ENCODE results near the gene DPYD.

DPYD gene

GRCh38 chr1:97920832-97921571 is at the start of gene DPYD:
Gene DPYD, minus strand, starts transcription at chr1:97921034. Its CDS starts 112 bp downstream, at chr1:97920922.
- peak; percentile 65 to 78 (median 67) for DNase-seq (ENCODE audit: low read depth in 2 of 3, low spot score in 1 of 3)

GRCh38 chr1:97960470-97960869 is 39.6 kb upstream of the DPYD start:
- no peak for DNase-seq (ENCODE audit: low read depth in 2 of 3, low spot score in 1 of 3)

- no peak for DNase-seq (ENCODE audit: low read depth in 2 of 3, low spot score in 1 of 3)
Observed at GRCh38 chr1:97947695-97948094, 26.9 kb upstream of the DPYD start.

DNA sequence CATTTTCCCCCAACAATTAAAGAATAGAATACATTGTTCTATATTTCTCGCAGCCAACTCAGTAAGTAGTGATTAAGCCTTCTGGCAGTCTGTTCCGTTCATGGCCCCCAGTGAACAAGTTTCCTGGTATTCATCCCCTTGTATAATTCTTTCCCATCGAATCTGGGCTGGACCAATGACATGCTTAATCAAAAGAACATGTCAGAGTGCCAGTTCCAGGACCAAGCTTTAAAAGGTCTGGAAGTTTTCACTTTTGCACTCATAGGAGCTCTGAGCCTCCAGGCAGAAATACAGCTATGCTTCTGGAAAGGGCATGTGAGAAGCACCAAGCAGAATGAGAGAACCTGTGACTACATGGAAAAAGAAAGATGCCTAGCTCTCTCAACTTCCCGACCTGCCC is 22.5 kb upstream of the DPYD start:
- DNase-seq (ENCODE audit: low read depth in 2 of 3, low spot score in 1 of 3), result no peak

DNA sequence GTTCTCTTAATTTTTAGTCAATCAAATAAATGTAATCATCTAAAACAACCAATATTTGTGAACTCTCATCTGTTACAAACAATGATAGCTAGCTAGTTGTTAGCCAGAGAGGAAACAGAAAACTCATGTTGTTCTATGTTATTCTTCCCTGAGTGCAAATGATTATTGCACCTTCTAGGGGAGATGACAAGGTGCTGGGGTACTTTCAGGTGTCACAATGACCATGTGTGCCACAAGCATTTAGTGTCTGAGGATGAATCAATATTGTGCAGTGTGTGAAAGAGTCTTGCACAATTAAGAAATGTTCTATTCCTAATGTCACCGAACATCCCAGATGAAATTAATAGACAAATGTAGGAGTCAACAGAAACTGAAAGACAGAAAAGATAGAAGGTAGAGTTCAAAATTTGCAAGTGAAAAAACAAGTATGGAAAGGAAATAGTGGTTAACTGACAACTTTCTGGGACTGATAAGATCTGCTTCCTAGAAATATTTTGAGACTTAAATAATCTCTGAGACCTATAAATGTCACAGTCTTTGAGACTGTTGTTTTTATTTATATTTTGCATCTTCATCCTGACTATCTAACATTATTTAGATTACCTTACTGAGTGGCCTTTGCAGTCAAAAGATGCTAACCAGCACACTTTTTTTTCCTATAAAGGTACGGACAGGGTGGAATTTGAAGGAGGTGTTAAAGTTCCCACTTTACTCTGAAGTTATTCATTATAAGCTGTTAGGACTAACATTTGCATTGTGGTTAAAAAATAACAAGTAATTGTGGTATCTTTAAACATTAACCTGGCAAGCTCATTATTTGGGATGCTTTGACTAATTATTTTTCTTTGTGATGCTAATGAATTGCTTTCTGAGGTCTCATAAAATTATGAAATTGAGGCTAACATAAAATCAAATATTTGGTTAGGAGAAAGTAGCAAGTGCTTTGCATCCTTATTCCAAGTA is 21.6 kb upstream of the DPYD start:
- no peak for DNase-seq (ENCODE audit: low read depth in 2 of 3, low spot score in 1 of 3)

- no peak for DNase-seq (ENCODE audit: low read depth in 2 of 3, low spot score in 1 of 3)
Observed at GRCh38 chr1:97938285-97938642, 17.4 kb upstream of the DPYD start.

GRCh38 chr1:97936976-97937375 is 16.1 kb upstream of the DPYD start:
- no peak for DNase-seq (ENCODE audit: low read depth in 2 of 3, low spot score in 1 of 3)

GRCh38 chr1:97934491-97934890 is 13.7 kb upstream of the DPYD start:
- DNase-seq (ENCODE audit: low read depth in 2 of 3, low spot score in 1 of 3), result no peak

GRCh38 chr1:97929874-97930851 is 9.3 kb upstream of the DPYD start:
- no peak for DNase-seq (ENCODE audit: low read depth in 2 of 3, low spot score in 1 of 3)

GRCh38 chr1:97926017-97926708 is 5.3 kb upstream of the DPYD start:
- no peak for DNase-seq (ENCODE audit: low read depth in 2 of 3, low spot score in 1 of 3)

GRCh38 chr1:97925151-97925550 is 4.3 kb upstream of the DPYD start:
- DNase-seq (ENCODE audit: low read depth in 2 of 3, low spot score in 1 of 3), result no peak

GRCh38 chr1:97923811-97924210 is 3.0 kb upstream of the DPYD start:
- DNase-seq (ENCODE audit: low read depth in 2 of 3, low spot score in 1 of 3), result no peak

- DNase-seq (ENCODE audit: low read depth in 2 of 3, low spot score in 1 of 3), result no peak
Observed at GRCh38 chr1:97920276-97920831, 480 bp downstream of the DPYD start.

DNA sequence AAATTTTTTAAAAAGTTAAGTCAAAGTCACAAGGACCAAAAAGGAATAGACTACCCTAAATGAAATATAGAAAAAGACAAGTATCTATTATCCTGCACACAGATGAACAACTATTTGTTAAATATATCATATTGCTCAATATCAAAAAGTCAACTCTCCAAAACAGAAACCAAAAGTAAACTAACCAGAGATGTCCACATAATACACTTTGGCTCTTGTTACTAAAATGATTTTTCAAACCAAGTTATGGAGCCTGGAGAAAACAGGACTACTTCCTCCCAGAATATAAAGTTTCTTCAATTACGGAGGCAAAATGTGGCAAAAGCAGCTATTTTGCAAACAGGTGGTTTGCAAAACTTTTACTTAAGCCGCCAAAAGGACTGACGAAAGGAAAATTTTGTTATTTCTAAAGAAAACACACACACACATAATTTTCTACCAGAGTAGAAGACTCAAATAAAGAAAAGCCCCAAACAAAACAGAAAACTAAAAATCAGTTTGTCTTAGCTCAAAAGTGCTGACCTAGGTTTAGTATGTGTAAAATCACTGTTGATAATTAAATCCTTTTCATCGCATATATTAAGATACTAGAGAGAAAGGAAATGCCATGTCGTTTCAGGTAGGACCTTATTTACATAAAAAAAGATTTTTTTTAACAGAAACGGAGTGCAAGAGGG is 1.1 kb downstream of the DPYD start:
- no peak for DNase-seq (ENCODE audit: low read depth in 2 of 3, low spot score in 1 of 3)

DNA sequence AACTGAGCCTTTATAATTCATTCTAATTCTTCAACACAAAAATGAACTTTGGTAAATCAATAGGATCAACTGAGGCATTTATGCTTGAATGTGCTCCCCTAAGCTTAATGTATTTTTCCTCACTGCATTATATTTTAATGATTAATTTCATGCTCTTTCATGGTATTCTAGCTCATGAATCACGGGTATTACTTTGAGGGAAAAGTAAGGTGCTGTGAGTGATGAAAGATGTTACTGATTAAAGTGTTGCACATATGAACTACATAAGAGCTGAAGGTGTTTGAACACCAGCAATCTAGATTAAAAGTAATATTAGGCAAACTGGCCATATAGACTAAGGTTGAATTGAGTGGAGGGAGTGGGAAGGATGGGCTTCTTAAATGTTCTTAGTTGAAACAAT is 1.9 kb downstream of the DPYD start:
- no peak for DNase-seq (ENCODE audit: low read depth in 2 of 3, low spot score in 1 of 3)

DNA sequence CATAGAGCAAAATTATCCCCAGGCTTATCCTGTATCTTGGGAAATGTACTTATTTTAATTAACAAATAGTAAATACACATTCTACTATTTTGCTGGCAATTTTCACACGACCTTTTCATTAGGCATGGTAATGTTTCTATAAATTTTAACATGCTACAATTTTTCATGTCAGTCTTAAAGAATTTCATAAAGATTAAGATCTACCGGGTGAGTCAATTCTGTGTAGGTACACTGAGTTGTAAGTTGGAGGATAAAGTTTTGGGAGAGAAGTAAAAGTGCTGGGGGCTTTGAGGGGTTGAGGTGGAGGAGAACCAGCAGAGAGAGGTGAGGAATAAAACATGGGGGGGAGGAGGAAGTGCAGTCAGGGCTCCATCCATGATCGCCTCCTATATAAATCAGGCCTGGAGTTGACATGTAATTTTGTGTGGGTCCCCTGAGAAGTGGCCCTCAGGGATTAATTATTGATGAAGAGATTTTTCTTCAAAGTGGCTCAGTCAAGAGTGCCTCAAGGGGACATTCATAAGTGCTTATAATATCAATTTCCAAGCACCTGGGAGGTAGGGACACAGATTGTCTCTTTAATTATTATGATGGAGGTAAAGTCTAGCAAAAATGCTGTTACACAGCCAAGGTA is 7.2 kb downstream of the DPYD start:
- DNase-seq (ENCODE audit: low read depth in 2 of 3, low spot score in 1 of 3), result no peak

DNA sequence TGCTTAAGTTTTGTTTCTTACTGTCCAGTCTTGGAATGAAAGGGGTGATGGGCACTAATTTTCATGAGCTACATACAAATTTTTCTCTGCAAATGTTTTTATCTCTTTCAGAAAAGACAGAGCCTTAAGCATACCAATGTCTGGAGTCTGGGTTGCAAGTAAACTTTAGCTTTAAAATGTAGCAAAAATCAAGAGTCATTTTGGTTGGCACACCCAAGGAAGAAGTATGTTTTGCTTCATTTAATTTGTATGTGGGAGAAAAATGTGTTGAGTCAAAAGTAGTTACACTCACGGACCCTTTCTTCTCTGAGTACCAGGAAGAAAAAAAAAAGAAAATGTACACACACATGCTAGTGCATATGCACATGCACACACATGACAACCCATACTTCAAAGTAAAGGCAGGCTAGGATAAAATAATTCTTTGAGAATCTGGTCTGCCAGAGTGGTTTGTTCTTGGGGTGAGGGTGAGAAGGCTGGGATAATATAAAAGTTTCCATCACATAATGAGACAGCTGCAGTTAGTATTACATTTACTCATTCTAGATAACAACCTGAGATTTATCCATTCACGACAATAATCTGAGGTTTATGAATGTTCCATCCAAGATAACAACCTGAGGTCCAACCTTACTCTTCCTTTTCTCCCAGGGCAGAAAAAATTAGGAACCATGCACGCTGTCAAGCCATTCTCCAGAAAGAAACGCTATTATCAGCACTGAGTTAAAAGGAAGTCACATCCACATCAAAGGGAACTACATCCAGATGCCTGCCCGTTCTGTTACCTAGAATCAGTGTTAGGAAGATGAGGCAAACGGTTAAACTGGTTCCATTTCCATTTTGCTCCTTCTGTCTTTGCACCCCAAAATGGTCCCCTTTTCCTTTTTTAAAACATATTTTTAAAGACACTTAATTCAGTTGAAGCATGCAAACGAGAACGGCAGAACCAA is 9.3 kb downstream of the DPYD start:
- no peak for DNase-seq (ENCODE audit: low read depth in 2 of 3, low spot score in 1 of 3)

- no peak for DNase-seq (ENCODE audit: low read depth in 2 of 3, low spot score in 1 of 3)
Observed at GRCh38 chr1:97909266-97909665, 11.6 kb downstream of the DPYD start.

All from stimulated activated CD4-positive, alpha-beta T cell treated with anti-CD3 and anti-CD28 coated beads, Interleukin-12 subunit alpha, Interleukin-12 subunit beta, amount 100 ng/mL, for 48 hours (primary cell).